H1 (cell line): ENCODE data around the gene MEP1B. TPM values are rescaled to one million over a fixed set of nuclear protein-coding genes. Genes with fewer than 3 reads are reported as not detected.

Experiments
- CTCF ChIA-PET: fragments of 300-600 bp; sonication (Branson Sonifier 250); formaldehyde crosslinking; loops from one replicate; lab custom pipeline; 2021; ENCODE audit not compliant: partially characterized antibody; lab: Charles Lee
- POLR2A ChIA-PET: fragments of 300-600 bp; sonication (Branson Sonifier 250); formaldehyde crosslinking; loops from one replicate; lab custom pipeline; 2021; ENCODE audit warnings: inconsistent platforms; ENCODE audit not compliant: partially characterized antibody; lab: Charles Lee
- DNase-seq, 2 experiments: peaks; one replicate each; pipeline versions ENCODE4 v3.0.0 to v3.0.0-alpha.2; 2010 to 2022; ENCODE audit warnings: low spot score in 2 of 2, low read depth in 1 of 2, mixed read lengths in 1 of 2
- FAIRE-seq: peaks from 2 replicates; lab custom pipeline; 2011; peaks lifted over from hg19 to GRCh38; lab: Jason Lieb, UNC
- H2AFZ ChIP-seq: 2 replicates; pipeline ENCODE4 v1.8.1; 2012; ENCODE audit warnings: low read length, inconsistent platforms
- H2AK5ac ChIP-seq: 2 replicates; pipeline ENCODE4 v1.6.1; 2013; ENCODE audit warnings: low read depth, low read length
- H2BK120ac ChIP-seq: replicated peaks from 2 replicates; pipeline ENCODE3; 2013; ENCODE audit warnings: low read depth, low read length, inconsistent platforms
- H2BK12ac ChIP-seq: 2 replicates; pipeline ENCODE4 v1.6.1; 2013; ENCODE audit warnings: low read depth, low read length
- H2BK15ac ChIP-seq: 2 replicates; pipeline ENCODE4 v1.6.1; 2013; ENCODE audit warnings: low read length
- H2BK20ac ChIP-seq: 2 replicates; pipeline ENCODE4 v1.6.1; 2013; ENCODE audit warnings: low read length
- H2BK5ac ChIP-seq: 2 replicates; pipeline ENCODE4 v1.6.1; 2013; ENCODE audit warnings: low read depth, low read length
- H3K14ac ChIP-seq: 2 replicates; pipeline ENCODE4 v1.6.1; 2013; ENCODE audit warnings: inconsistent platforms; ENCODE audit not compliant: insufficient read length
- H3K18ac ChIP-seq: 2 replicates; pipeline ENCODE4 v1.6.1; 2013; ENCODE audit warnings: low read length; ENCODE audit errors: extremely low read depth
- H3K23ac ChIP-seq: 2 replicates; pipeline ENCODE4 v1.6.1; 2013; ENCODE audit warnings: inconsistent platforms; ENCODE audit not compliant: insufficient read length
- H3K23me2 ChIP-seq: 2 replicates; pipeline ENCODE4 v1.6.1; 2013; ENCODE audit warnings: low read depth, low read length
- H3K27ac ChIP-seq: 2 replicates; pipeline ENCODE4 v1.6.1; 2011; ENCODE audit warnings: low read depth, low read length, inconsistent platforms
- H3K27me3 ChIP-seq, 4 experiments: replicated peaks in 1 of 4; 1 replicate in 1 of 4; 2 replicates in 3 of 4; pipeline versions ENCODE4 v1.6.1 to v1.8.1; 2011 to 2013; ENCODE audit warnings: low read length in 3 of 4, mild to moderate bottlenecking in 3 of 4, inconsistent platforms in 2 of 4, mixed read lengths in 2 of 4, moderate library complexity in 1 of 4; ENCODE audit not compliant: control insufficient read depth in 3 of 4, insufficient read depth in 3 of 4; ENCODE audit errors: extremely low read depth in 1 of 4
- H3K36me3 ChIP-seq, 4 experiments: 2 replicates each; pipeline versions ENCODE4 v1.6.1 to v1.8.1; 2011 to 2013; ENCODE audit warnings: mild to moderate bottlenecking in 4 of 4, low read length in 3 of 4, moderate library complexity in 2 of 4, control low read depth in 1 of 4, inconsistent platforms in 1 of 4; ENCODE audit not compliant: insufficient read depth in 4 of 4, control insufficient read depth in 2 of 4
- H3K4ac ChIP-seq: replicated peaks from 2 replicates; pipeline ENCODE3; 2013; ENCODE audit warnings: low read length, low read depth, mixed read lengths, inconsistent platforms; ENCODE audit not compliant: insufficient read length
- H3K4me1 ChIP-seq, 4 experiments: replicated peaks in 1 of 4; 1 replicate in 1 of 4; 2 replicates in 3 of 4; pipeline versions ENCODE4 v1.6.1 to v1.8.1; 2011 to 2013; ENCODE audit warnings: low read length in 3 of 4, inconsistent platforms in 2 of 4, mixed read lengths in 1 of 4; ENCODE audit not compliant: insufficient read depth in 4 of 4, control insufficient read depth in 3 of 4
- H3K4me2 ChIP-seq, 2 experiments: 2 replicates each; pipeline versions ENCODE4 v1.6.1 to v1.8.1; 2011 to 2013; ENCODE audit warnings: low read depth in 2 of 2, low read length in 2 of 2, control low read depth in 1 of 2, inconsistent platforms in 1 of 2, mild to moderate bottlenecking in 1 of 2; ENCODE audit not compliant: insufficient read depth in 1 of 2
- H3K4me3 ChIP-seq, 4 experiments: fragments of 200-600, 300-600 bp in 1 of 4; sonication (generic), shearing (Covaris generic), sonication (Bioruptor Twin) in 1 of 4; 2 replicates each; pipeline versions ENCODE4 v1.5.1 to v1.8.1; 2011 to 2016; ENCODE audit warnings: low read length in 4 of 4, low read depth in 3 of 4, control low read depth in 2 of 4, inconsistent platforms in 2 of 4, mild to moderate bottlenecking in 2 of 4, mixed read lengths in 1 of 4, moderate library complexity in 1 of 4; ENCODE audit not compliant: insufficient read depth in 2 of 4; ENCODE audit errors: extremely low read depth in 1 of 4
- H3K56ac ChIP-seq: replicated peaks from 2 replicates; pipeline ENCODE3; 2013; ENCODE audit warnings: low read depth, mild to moderate bottlenecking, mixed read lengths, low read length, inconsistent platforms; ENCODE audit not compliant: insufficient read length
- H3K79me1 ChIP-seq: 2 replicates; pipeline ENCODE4 v1.6.1; 2013; ENCODE audit warnings: low read depth, low read length, control low read depth
- H3K79me2 ChIP-seq, 2 experiments: 2 replicates each; pipeline versions ENCODE4 v1.6.1 to v1.8.1; 2012 to 2013; ENCODE audit warnings: low read length in 2 of 2, mild to moderate bottlenecking in 2 of 2, inconsistent platforms in 1 of 2; ENCODE audit not compliant: insufficient read depth in 2 of 2, control insufficient read depth in 1 of 2
- H3K9ac ChIP-seq, 4 experiments: replicated peaks in 1 of 4; 1 replicate in 1 of 4; 2 replicates in 3 of 4; pipeline versions ENCODE4 v1.6.1 to v1.8.1; 2011 to 2013; ENCODE audit warnings: low read depth in 3 of 4, low read length in 3 of 4, control low read depth in 2 of 4, mild to moderate bottlenecking in 2 of 4, moderate library complexity in 2 of 4, inconsistent platforms in 1 of 4; ENCODE audit errors: extremely low read depth in 1 of 4
- H3K9me3 ChIP-seq, 2 experiments: 2 replicates each; pipeline versions ENCODE4 v1.6.1 to v1.8.1; 2012 to 2013; ENCODE audit warnings: mild to moderate bottlenecking in 2 of 2, moderate library complexity in 2 of 2, control low read depth in 1 of 2, inconsistent platforms in 1 of 2, low read depth in 1 of 2, low read length in 1 of 2, mixed read lengths in 1 of 2; ENCODE audit not compliant: insufficient read depth in 2 of 2
- H4K20me1 ChIP-seq, 2 experiments: replicated peaks in 1 of 2; 2 replicates each; pipeline versions ENCODE3 to v1.8.1; 2011 to 2013; ENCODE audit warnings: inconsistent platforms in 2 of 2, low read length in 2 of 2, mild to moderate bottlenecking in 1 of 2; ENCODE audit not compliant: insufficient read depth in 2 of 2, control insufficient read depth in 1 of 2
- H4K5ac ChIP-seq: 2 replicates; pipeline ENCODE4 v1.6.1; 2013; ENCODE audit warnings: low read length, low read depth, mixed read lengths, inconsistent platforms; ENCODE audit not compliant: insufficient read length
- H4K8ac ChIP-seq: 2 replicates; pipeline ENCODE4 v1.8.0; 2013; ENCODE audit warnings: mild to moderate bottlenecking, moderate library complexity, low read length, inconsistent platforms; ENCODE audit not compliant: insufficient read depth; ENCODE audit errors: extremely low read depth
- H4K91ac ChIP-seq: replicated peaks from 2 replicates; pipeline ENCODE3; 2013; ENCODE audit warnings: low read length, mixed read lengths, inconsistent platforms; ENCODE audit not compliant: insufficient read length
- ASH2L ChIP-seq: fragments of 200-600, 300-600 bp; sonication (generic); IDR thresholded peaks from one replicate; pipeline ENCODE4 v1.7.1; 2017; ENCODE audit warnings: low read length
- ATF3 ChIP-seq: IDR thresholded peaks from 2 replicates; pipeline ENCODE4 v1.6.1; 2011; ENCODE audit warnings: low read depth, mild to moderate bottlenecking, low read length; ENCODE audit not compliant: insufficient read depth
- HDAC2 ChIP-seq, 2 experiments: fragments of 300-600 bp in 1 of 2; sonication (generic) in 1 of 2; IDR thresholded peaks; 2 replicates each; pipeline ENCODE4 v1.6.1; 2011 to 2012; ENCODE audit warnings: low read depth in 2 of 2, low read length in 2 of 2, mild to moderate bottlenecking in 2 of 2, moderate library complexity in 2 of 2, borderline replicate concordance in 1 of 2, inconsistent platforms in 1 of 2
- JUN ChIP-seq: IDR thresholded peaks from 2 replicates; pipeline ENCODE4 v1.6.1; 2011; ENCODE audit warnings: low read depth, mild to moderate bottlenecking, improper control_type of control experiment, low read length
- JUND ChIP-seq: IDR thresholded peaks from 2 replicates; pipeline ENCODE4 v1.6.1; 2011; ENCODE audit warnings: mild to moderate bottlenecking, improper control_type of control experiment, low read length
- KDM1A ChIP-seq: fragments of 200-600, 300-600 bp; sonication (generic); IDR thresholded peaks from 2 replicates; pipeline ENCODE4 v1.7.1; 2016; ENCODE audit warnings: mild to moderate bottlenecking, low read length, borderline replicate concordance
- SIN3A ChIP-seq, 2 experiments: IDR thresholded peaks in 1 of 2; conservative IDR thresholded peaks in 1 of 2; 2 replicates each; pipeline ENCODE4 v1.6.1; 2011 to 2012; ENCODE audit warnings: low read length in 2 of 2, improper control_type of control experiment in 1 of 2, low read depth in 1 of 2, mild to moderate bottlenecking in 1 of 2
- SP1 ChIP-seq: IDR thresholded peaks from 2 replicates; pipeline ENCODE4 v1.6.1; 2011; ENCODE audit warnings: low read depth, low read length
- TAF7 ChIP-seq: optimal IDR thresholded peaks from 2 replicates; pipeline ENCODE3; 2011; ENCODE audit warnings: low read depth, mild to moderate bottlenecking, inconsistent platforms, low read length, moderate library complexity, borderline replicate concordance
- ZNF274 ChIP-seq: IDR thresholded peaks from 2 replicates; pipeline ENCODE4 v1.7.0; 2012; ENCODE audit warnings: low read length, borderline replicate concordance; ENCODE audit errors: extremely low read depth
- WGBS, 2 experiments: shearing (Covaris generic) in 1 of 2; methylation state at CpG; one replicate each; pipeline versions ENCODE4 v1.1.6 to v1.1.7; 2013 to 2015; ENCODE audit warnings: low lambda C conversion rate in 2 of 2, mixed read lengths in 2 of 2, inconsistent platforms in 1 of 2, low coverage in 1 of 2, missing lambda C conversion rate in 1 of 2; ENCODE audit not compliant: insufficient replicate concordance in 2 of 2, insufficient coverage in 1 of 2, insufficient read length in 1 of 2; ENCODE audit errors: extremely low coverage in 1 of 2, missing lambda C conversion rate in 1 of 2; 5-methylcytosine and 5-hydroxymethylcytosine counted together
- polyA plus RNA-seq, 7 experiments: library from polyadenylated mRNA; depleted of rRNA in 3 of 7; stranded (reverse) in 5 of 7; unstranded in 2 of 7; fragments of >200 nt in 5 of 7; fragments of 200-250 nt in 2 of 7; gene quantifications; 1 replicate in 5 of 7; 2 replicates in 1 of 7; 4 replicates in 1 of 7; pipeline versions ENCODE4 v1.2.1 to v1.2.3, GENCODE V29; 2011 to 2013; ENCODE audit warnings: missing spikeins in 2 of 7, mixed read lengths in 2 of 7
- total RNA-seq: library from RNA; stranded (reverse); fragmentation: NEBNext Ultra II Directional; extraction: Animal tissue kit (Norgen Biotek cat#: 25700); gene quantifications from 2 replicates; pipeline ENCODE4 v1.2.1, GENCODE V29; 2021
- TF ChIP-seq, protein P1 (sequence below), 3 experiments: IDR thresholded peaks; 1 replicate in 2 of 3; 2 replicates in 1 of 3; pipeline versions ENCODE4 v1.5.1 to v1.6.1; 2011; ENCODE audit warnings: low read length in 3 of 3, mild to moderate bottlenecking in 3 of 3, inconsistent platforms in 2 of 3, low read depth in 1 of 3, moderate library complexity in 1 of 3; ENCODE audit not compliant: insufficient read depth in 1 of 3; ENCODE audit errors: control extremely low read depth in 1 of 3

The MEP1B gene
- total and polyA plus RNA-seq, 2 of the 8 experiments (the other 6 are each of a cell fraction or from before 2014, with no cell fraction given): not detected

DNA sequence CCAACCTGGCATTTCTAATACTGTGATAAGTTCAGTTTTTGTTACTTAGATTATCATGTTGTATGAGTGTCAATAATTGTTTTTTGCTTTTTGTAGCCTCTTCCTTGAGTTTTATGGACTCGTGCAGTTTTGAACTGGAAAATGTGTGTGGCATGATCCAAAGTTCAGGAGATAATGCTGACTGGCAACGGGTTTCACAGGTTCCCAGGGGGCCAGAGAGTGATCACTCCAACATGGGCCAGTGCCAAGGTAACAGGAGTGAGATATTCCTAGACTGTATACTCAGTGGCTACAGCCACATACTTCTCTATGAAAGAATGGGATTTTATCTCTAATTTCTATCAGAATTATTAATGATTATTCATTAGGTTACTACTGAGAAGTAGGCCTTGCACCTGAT is 18.2 kb downstream of the MEP1B start:
- no peak overlapping the region for H2BK5ac ChIP-seq
- H3K23ac ChIP-seq: no peak overlapping the region
- H3K23me2 ChIP-seq: no peaks in the 10 kb centered on the region
- no peak overlapping the region for H2BK12ac ChIP-seq
- no peak overlapping the region for H3K9ac ChIP-seq
- no peak overlapping the region for H2AFZ ChIP-seq
- no peaks in the 10 kb centered on the region for H4K20me1 ChIP-seq
- DNase-seq (no peak), FAIRE-seq (no peak)
- CTCF ChIA-PET: interaction anchor here (0.6 to 1.0 kb wide), 4 partner anchors 11 to 295 kb away, joined by 3 to 4 read pairs (median 3); no protein-coding TSS in a partner anchor
- no peaks in the 10 kb centered on the region for H3K9me3 ChIP-seq
- H3K79me2 ChIP-seq: no peaks in the 10 kb centered on the region
- no peak overlapping the region for H3K56ac ChIP-seq
- no peaks in the 10 kb centered on the region for H3K4me1 ChIP-seq
- H4K5ac ChIP-seq: no peak overlapping the region
- H3K27me3 ChIP-seq: no peaks in the 10 kb centered on the region
- TF ChIP-seq ZNF274 (no peak), KDM1A (no peak), TAF7 (no peak), ASH2L (no peak), SP1 (no peak), SIN3A (conservative IDR thresholded peaks at IDR 0.05 in 1 of 2, IDR thresholded peaks at IDR 0.05 in 1 of 2; ENCODE audit: low read depth in 1 of 2, low read length in 2 of 2) (no peak), HDAC2 (IDR thresholded peaks at IDR 0.05; ENCODE audit: borderline replicate concordance in 1 of 2, low read depth in 2 of 2, low read length in 2 of 2) (no peak), JUN (no peak), ATF3 (no peak), JUND (no peak)
- TF ChIP-seq, protein P1, sequence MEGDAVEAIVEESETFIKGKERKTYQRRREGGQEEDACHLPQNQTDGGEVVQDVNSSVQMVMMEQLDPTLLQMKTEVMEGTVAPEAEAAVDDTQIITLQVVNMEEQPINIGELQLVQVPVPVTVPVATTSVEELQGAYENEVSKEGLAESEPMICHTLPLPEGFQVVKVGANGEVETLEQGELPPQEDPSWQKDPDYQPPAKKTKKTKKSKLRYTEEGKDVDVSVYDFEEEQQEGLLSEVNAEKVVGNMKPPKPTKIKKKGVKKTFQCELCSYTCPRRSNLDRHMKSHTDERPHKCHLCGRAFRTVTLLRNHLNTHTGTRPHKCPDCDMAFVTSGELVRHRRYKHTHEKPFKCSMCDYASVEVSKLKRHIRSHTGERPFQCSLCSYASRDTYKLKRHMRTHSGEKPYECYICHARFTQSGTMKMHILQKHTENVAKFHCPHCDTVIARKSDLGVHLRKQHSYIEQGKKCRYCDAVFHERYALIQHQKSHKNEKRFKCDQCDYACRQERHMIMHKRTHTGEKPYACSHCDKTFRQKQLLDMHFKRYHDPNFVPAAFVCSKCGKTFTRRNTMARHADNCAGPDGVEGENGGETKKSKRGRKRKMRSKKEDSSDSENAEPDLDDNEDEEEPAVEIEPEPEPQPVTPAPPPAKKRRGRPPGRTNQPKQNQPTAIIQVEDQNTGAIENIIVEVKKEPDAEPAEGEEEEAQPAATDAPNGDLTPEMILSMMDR (IDR thresholded peaks at IDR 0.05; ENCODE audit: control extremely low read depth in 1 of 3, insufficient read depth in 1 of 3, low read depth in 1 of 3, low read length in 3 of 3): no peak
- H3K18ac ChIP-seq: no peak overlapping the region
- H2BK20ac ChIP-seq: no peak overlapping the region
- H4K8ac ChIP-seq: no peak overlapping the region
- no peak overlapping the region for H3K14ac ChIP-seq
- WGBS, 2 experiments: 81% methylated on average over 2 of the region's 2 CpGs; no CpG with 5 or more reads in 1 of the 2 experiments
- no peak overlapping the region for H3K4me3 ChIP-seq
- H3K36me3 ChIP-seq: no peaks in the 10 kb centered on the region; a peak in 1 of 8 replicates
- no peak overlapping the region for H2AK5ac ChIP-seq
- no peak overlapping the region for H2BK120ac ChIP-seq
- POLR2A ChIA-PET: no interaction called here
- no peaks in the 10 kb centered on the region for H3K79me1 ChIP-seq
- H4K91ac ChIP-seq: no peak overlapping the region
- no peak overlapping the region for H2BK15ac ChIP-seq
- no peak overlapping the region for H3K4me2 ChIP-seq
- no peak overlapping the region for H3K27ac ChIP-seq
- no peak overlapping the region for H3K4ac ChIP-seq
